SKM-1 treated with dmso at 0.1 percent for 144 hours (cell line): ENCODE data around the gene PRKAG2.
"Not testable (repeated sequence)": the region's sequence is repeated elsewhere in the genome, so short reads cannot be mapped to it uniquely, and the experiment has no call there.

ENCODE experiments used
- DNase-seq: peaks from one replicate; lab custom pipeline; 2025; ENCODE audit not compliant: unreplicated experiment; lab: John Stamatoyannopoulos, UW

Gene PRKAG2

DNA sequence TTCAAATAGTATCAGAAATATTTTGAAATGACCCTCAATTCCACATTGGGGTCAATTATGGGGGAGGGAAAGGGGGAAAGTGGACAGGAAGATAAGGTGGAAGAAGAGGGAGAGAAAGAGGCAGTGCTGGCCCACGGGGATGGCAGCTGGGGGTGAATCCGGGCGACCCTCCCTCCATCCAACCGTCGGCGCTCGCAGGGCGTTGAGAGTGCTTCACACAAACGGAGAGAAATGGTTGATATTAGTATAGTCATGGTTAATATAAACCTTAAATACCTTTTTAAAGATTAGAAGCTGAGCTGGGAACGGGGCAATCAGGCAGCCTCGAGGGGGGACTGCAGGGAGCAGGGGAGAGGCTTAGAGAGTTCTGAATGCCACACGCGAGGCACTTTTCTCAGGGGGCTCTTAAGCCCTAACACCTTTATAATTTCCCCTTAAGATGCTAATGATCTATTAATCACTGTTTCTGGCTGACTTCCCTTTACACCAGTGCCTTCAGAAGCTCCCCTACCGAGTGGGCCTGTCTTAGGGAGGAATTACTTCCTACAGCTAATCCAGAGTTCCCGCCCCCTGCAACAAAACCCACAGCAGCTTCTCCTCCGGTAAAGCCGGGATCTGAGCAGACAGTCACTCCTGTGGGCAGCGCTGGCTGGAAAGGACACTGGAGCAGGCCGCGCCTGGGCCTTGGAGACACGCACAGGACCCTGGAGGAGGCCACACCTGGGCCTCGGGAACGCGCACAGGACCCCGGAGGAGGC lies 39.5 kb downstream of the PRKAG2 start:
- DNase-seq: no peak

DNA sequence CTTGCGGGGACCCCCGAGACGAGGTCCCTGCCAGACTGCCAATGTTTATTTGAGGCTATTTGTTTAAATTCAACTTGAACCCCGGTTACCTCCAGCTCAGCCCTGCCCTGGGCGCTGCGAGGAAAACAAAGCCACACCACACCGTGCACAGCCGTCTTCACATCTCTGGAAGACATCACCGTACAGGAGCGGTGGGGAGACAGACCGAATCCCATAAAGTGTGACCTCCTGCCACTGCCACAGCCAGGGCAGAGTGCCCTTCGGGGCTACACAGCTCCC lies 40.0 kb downstream of the PRKAG2 start:
- no peak for DNase-seq

DNA sequence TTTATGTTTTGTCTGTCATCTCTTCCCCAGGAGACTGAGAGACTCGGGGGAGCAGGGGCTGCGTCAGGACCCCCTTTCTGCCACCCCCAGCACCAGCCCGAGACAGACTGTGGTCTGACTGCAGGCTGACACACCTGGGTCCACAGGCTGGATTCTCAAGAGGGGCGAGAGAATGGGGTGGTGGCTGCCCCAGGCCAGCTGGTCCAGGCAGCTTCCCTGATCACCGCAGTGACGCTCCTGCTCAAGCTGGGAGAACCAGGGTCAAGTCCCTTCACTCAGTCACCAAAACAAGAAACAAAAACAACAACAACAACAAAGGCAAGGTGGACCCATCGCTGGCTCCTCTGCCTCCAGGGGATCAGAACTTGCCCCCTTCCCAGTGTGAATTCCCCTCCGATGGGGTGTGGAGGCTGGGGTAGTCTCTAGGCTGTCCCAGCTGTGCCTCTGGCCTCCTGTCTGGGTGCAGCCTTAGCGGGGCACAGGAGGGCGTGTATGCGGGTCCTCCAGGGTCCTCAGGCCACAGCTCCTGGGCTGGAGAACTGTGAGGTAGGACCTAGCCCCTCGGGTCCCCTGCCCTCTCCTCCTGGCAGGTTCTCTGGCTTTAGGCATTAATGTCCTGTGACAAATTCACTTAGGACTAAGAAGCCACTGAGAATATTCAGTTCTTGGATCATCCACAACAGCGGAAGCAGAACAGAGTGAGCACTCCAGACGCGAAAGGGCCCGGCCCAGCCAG lies 40.6 kb downstream of the PRKAG2 start:
- DNase-seq: no peak

DNA sequence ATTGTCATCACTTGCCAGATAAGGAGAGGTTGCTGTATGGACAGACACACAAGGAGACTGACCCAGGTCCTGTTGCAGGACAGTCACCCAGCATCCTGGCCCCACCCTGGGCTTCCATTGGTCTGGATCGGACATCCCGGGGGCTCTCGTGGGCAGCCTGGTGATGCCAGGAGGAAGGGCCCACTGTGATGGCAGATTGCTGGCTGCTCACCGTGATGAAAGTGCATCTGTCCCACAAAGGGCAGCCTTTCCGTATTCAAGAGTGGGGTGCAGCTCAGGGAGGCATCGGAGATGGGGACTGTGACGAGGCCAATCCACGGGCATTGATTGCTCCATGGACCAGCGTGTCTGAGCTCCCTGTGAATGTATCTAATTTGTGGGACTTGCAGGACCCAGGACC lies 41.3 kb downstream of the PRKAG2 start:
- no peak for DNase-seq

DNA sequence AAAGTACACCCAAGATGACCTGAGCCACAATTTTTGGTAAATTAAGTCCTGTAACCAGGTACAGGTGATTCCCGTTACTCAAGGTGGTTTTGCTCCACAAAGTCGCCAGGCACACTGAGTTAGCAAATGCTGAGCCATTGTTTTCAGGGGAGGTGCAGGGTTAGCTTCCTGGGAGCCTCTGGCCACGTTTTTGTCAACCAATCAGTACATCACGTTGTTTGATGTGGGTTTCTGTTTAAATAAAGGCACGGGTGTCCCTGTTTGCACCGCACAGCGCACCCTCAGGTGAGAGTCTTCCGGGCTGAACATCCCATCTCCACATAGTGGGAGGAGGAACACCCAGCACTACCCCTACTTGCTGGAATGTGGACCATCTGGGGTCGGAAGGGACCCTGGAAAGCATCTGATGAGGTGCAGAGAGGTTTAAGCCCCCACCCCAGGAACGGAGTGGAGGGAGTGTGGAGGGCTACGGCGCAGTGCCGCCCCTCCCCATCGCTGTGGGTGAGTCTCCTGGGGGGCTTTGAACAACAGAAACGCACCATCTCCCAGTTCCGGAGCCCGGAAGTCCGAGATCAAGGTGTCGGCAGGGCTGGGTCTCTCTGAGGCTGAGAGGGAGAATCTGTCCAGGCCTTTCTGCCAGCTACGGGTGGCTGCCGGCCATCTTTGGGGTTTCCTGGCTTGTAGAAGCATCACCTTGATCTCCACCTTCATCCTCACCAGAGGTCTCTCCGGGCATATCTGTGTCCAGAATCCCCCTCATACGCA lies 42.5 kb downstream of the PRKAG2 start:
- no peak for DNase-seq

DNA sequence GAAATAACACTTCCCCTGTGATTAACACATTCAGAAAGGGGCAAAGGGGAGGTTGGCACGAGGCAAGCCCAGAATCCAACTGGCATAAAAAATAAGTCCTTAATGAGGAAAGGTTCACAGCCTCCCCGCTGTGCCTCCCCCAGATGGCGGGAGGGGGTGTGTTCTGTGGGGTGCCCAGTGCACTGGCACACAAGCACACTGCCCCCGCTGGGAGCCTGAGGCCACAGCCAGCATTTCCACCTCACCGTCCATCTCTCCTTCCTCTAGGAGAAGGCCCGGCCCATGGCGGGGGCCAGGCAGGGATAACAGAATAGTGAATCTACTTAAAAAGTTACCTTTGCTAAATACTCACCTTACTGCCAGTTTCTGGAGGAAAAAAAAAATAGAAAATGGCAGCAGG lies 43.2 kb downstream of the PRKAG2 start:
- no peak for DNase-seq

DNA sequence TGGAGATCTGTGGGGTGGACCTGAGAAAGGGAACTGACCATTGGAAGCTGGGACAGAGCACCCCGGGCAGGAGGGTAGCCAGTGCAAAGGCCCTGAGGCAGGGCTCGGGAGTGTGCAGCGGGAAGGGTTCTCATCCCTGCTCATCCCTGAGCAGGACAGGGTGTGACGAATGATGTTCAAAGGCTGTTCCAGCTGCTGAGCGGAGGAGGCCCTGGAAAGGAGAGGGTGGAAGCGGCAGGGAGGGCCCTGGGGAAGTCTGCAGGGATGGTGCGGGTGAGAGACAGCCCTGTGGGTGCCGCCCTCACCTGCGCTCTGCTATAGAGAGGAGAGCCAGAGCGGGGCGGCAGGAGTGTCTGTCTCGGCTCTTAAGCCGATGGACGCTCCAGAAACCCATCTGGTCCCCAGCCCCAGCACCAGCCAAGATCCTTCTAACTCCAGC lies 43.7 kb downstream of the PRKAG2 start:
- DNase-seq: no peak

DNA sequence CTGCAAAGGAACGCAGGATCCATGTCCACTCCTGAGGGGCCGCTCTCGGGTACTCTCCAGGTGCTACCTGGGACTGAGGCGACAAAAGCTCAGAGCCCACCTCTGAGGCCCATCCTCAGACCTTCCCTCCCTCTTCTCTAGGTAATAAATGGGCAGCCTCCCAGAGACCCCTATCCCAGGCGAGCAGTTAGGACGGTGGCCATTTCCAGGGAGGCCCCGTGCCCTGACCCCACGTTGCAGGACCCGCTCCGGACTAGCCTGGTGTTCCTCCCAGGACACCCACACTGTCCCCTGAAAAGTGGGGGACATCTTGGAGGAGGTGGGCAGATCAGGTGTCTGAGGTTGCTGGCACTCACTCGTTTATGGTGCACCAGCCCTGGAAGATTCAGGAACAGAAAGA lies 44.3 kb downstream of the PRKAG2 start:
- DNase-seq: no peak

DNA sequence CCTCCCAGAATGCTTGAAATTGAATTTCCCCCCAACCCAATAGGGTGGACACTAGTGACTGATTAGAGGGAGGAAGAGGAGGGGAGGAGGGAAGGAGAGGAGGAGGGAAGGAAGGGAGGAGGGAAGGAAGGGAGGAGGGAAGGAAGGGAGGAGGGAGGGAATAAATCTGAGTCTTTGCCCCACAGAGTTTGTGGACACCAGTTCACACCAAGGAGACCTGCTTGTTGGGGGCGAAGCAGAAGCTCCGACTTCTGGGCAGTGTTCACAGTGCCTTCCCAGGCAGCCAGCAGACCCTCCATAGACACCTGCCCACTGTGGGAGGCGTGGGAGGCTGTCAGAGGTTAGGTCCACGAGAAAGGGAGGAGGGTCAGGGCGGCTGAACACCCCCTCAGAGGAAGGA lies 44.8 kb downstream of the PRKAG2 start:
- DNase-seq: no peak

DNA sequence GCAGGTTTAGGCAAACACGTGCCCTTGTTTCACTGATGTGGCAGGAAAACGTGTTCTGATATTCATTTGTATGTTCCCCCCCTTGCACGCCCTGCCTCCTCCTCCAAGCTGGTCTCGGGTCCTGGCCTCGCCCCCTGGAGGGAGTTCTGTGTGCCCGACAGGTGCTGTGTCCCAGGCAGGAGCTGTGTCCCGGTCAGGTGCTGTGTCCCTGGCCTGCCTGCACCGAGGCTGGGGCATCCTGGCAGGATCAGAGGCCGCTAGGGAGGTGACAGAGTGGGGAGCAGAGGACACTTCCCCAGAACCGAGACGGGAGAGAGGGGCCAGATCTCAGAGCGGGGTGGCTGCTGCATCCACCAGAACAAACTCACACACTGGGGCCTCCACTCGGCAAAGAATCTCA lies 45.3 kb downstream of the PRKAG2 start:
- no peak for DNase-seq

DNA sequence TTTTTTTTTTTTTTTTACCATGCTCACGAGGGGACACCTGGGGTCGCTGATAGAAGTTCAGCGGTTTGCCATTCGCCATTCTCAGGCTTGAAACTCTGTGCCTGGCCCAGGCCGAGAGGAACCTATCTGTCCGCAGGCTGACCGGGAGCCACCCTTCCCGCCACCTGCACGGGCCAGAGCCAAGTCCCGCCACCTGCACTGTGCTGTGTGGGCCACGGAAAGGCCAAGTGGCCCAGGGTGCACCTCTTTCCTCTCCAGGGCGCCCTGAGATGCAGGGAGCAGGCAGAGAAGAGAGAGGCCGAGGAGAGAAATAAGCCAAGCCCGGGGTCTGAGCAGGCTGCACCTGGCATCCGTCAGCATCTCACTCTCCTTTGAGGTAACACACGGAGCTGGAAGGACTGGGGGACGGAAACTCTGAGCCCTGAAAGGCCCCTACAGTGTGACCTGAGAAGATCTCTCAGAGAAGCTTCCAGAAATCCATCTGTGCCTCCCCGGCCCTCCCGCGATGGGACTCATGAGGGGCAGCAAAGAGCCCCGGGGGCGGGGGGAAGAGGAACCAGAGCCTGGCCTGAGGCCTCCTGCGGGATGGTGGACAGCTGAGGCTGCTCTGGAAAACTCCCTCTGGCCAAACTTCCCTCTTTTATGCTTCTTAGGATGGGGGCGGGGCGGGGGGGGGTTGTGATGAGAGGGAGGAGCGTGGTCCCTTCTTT lies 46.6 kb downstream of the PRKAG2 start:
- no peak for DNase-seq

DNA sequence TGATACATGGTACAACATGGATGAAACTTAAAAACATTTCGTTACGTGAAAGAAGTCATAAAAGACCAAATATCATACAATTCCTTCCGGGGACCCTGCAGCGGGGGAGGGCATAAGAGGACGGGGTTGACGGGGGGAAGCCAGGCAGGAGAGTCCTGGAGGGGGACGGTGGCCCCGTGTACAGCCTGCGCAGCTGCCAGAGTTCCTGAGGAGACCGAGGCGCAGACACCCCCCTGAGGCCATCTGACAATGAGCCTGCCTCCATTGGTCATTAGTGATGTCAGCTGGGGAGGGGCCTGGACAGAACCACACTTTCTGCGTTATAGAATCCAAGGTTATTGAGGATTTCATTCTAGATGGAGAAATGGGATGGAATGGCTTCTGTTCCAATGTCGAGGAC lies 47.2 kb downstream of the PRKAG2 start:
- no peak for DNase-seq

DNA sequence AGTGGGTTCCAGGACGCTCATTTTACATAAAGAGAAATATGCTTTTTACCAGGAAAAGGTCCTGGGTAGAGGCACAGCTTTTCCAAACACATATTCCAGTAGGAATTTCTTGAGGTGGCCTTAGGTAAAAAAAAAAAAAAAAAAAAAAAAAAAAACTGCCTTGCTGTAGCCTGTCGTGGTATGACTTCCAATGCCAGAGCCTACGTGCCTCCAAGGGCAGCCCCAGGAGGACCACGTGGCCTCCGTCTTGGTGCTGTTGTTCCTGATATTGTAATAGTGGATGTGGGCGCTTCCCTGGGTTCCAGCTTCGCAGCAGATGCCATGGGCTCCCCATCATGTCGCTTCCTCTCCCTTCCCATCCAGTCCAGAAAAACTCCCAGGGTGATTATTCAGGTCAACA lies 49.3 kb downstream of the PRKAG2 start:
- DNase-seq: no peak

DNA sequence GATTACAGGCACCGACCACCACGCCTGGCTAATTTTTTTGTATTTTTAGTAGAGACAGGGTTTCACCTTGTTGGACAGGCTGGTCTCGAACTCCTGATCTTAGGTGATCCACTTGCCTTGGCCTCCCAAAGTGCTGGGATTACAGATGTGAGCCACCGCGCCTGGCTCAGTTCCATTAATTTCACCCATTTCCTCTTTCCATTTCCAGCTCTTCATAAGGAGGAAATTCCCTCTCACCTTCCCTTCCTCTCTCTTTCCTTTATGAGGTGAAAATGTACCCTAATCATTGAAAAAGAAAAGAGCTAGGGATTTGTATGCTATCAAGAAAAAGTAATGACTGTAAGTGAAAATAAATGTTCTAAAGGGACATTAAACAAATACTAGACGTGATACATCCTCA lies 50.6 kb downstream of the PRKAG2 start:
- not testable (repeated sequence) for DNase-seq

DNA sequence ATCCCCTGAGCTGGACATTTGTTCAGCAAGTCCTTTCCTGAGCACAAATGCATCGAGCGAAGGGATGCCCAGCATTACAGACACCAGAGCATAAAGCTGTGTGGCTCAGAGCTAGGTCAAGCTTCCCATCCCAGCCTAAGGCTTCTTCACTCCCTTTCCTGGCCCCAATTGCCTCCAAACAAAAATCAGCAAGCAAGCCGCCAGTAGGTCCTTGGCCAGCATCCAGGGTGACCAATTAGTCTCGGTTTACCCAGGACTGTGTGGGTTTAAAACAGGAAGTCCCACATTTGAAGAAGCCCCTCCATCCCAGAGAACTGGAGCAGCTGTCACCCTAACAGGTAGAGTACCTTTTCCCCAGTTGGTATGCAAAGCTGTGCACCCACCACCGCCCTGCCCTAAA lies 51.2 kb downstream of the PRKAG2 start:
- no peak for DNase-seq

DNA sequence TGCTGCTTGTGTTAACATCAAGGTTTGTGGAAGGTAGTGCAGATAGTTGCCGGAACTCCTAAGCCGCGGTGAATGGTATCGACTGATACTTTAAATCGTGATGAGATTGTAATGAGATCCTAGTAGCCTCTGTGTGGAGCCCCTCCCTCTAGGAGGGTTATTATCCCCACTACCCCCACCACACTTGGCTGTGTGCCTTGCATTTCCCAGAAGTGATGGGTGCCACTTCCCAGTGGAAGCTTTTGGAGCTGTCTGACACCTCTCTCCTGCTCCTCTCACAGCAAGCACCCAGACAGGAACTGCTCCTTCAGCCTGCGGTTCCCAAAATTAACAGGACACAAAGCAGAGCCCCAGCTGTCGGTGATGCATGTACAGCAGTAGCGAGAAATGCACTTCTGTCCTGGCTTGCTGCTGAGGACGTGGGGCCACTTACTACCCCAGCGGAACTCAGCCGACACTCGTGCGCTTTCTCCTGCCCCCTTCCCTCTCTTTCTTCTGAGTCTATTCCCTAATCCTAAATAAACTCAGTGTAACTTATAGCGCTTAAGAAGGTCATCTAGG lies 52.5 kb downstream of the PRKAG2 start:
- no peak for DNase-seq

DNA sequence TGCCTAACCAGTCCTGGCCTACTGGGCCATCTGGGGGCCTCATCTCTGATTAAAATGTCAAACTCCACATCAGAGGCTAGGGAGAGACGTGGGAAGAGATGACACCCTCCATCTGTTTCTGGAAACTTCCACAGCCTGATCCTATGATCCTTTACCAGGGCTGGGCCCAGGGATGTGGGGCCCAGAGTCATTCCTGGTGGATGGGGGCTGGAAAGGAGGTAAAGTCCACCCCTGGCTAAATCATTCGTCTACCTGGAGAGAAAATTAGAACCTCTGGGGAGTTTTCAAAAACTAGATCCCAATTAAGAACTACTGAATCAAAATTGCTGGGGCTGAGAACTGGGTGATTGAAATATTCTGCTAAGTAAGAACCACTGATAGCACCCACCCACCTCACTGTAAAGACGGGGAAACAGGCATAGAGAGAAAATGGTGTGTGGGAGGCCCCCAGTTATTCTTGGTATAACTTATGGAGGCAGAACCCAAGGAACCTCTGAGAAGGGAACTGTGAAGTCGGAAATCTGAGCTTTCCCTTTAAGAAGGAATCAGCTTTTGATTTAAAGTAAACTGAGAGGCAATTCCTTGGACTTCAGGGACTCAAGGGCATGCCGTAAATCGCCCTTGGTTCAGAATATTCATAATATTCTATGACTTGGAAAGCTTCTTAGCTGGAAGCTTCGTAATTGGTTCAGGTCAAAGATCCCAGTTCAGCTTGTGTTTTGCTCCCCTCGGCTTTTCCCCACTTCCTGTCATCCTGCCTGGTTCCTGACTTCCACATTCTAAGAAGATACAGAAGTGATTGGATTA lies 53.1 kb downstream of the PRKAG2 start:
- DNase-seq: no peak

DNA sequence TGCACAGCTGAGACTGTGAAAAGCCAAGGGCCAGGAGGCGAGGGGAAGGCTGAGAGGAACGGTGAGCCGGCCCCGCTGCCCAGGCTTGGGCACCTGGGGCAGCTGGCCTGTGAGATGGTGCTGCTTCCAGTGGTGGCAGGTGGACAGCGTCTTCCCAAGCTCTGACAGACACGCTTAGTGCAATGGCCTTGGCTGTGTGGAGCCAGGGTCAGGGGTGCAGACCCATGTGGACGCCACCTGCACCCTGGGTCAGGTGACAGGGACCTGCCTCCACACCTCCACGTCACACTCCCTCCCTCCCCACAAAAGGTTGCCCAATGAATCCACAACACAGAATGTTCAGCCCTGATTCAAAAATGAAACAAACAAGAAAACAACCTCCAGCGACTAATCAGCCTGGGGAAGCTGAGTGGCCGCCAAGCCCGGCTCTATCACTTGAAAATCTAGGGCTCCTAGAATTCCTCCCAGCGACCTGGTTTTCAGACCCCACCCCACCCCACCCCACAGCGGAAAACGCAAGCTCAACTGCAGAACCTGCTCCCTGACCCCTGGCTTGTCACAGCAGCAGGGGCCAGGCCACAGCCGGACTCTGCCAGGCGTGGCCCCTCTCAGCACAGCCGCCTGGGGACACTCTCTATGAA lies 54.3 kb downstream of the PRKAG2 start:
- DNase-seq: no peak

DNA sequence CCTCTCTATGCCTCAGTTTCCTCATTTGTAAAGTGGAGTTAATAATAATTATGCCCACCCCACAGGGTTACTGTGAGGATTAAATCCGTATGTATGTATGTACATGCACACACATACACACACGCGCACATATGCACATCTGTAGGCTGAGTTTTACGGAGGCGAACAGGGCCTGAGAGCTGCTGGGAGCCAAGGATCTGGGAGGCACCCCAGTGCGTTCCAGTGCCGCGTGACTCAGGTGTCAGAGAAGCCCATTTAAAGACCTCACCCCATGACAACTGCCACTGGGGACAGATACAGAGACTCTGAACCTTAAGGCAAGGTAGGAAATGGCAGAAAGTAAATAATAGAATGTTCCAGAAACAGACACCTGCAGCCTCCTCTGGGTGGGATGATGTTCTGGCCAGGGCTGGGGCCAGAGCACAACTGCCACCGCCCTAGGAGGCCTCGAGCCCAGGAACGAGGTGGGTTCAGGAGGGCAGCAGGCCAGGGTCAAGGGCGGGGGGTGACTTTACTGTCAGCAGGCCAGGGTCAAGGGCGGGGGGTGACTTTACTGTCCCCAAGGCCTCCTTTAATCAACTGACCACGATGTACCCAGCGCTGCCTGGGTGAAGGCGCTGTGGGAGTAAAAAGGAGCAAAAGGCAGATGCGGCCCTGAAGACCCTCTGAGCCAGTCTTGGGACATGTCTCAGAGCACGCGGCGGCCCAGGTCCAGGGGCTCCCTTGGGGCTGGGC lies 54.9 kb downstream of the PRKAG2 start:
- DNase-seq: no peak
